Activated B cell treated with CpG ODN at 0.5 μM for 24 hours (primary cell): ENCODE measurements around the gene LRRTM2. TPM values are rescaled to one million over a fixed set of nuclear protein-coding genes. Genes with fewer than 3 reads are reported as not detected.

Source experiments
- ATAC-seq: fragments of 200-7000 bp; cut with Tn5 transposase; one replicate; pipeline ENCODE4 v1.10.0; 2021; ENCODE audit warnings: low read depth, mild to moderate bottlenecking, moderate library complexity
- CTCF ChIA-PET: fragments of 350-600 bp; sonication (Branson Sonifier 250); formaldehyde crosslinking; loops from one replicate; lab custom pipeline; 2021; ENCODE audit warnings: antibody characterized with exemption; lab: Charles Lee
- POLR2A ChIA-PET: fragments of 350-600 bp; sonication (Branson Sonifier 250); formaldehyde crosslinking; loops from one replicate; lab custom pipeline; 2021; ENCODE audit warnings: antibody characterized with exemption; lab: Charles Lee
- DNase-seq: peaks from one replicate; pipeline ENCODE4 v3.0.0; 2022
- H3K27ac Mint-ChIP-seq: one replicate; pipeline ENCODE4 v1.8.0; 2020; ENCODE audit warnings: mixed read lengths
- H3K27me3 Mint-ChIP-seq: one replicate; pipeline ENCODE4 v1.8.0; 2021; ENCODE audit warnings: mixed read lengths
- H3K36me3 Mint-ChIP-seq: one replicate; pipeline ENCODE4 v1.8.0; 2021; ENCODE audit warnings: low read depth, mixed read lengths
- H3K4me1 Mint-ChIP-seq: one replicate; pipeline ENCODE4 v1.8.0; 2021; ENCODE audit warnings: mixed read lengths
- H3K4me3 Mint-ChIP-seq: one replicate; pipeline ENCODE4 v1.8.0; 2020; ENCODE audit warnings: mild to moderate bottlenecking, mixed read lengths
- H3K9me3 Mint-ChIP-seq: one replicate; pipeline ENCODE4 v1.8.0; 2020; ENCODE audit warnings: mixed read lengths
- intact Hi-C: fragments of 100-400 bp; cut with micrococcal nuclease; formaldehyde crosslinking; loops from one replicate; pipeline ENCODE4 v1.15.1; 2024
- total RNA-seq: library from RNA; stranded (reverse); gene quantifications from 2 replicates; pipeline ENCODE4 v1.2.3, GENCODE V29; 2022
- TF ChIP-seq, protein P1 (sequence below): fragments of 200-600 bp; IDR thresholded peaks from one replicate; pipeline ENCODE4 v1.8.0; 2022; ENCODE audit warnings: antibody characterized with exemption, mild to moderate bottlenecking

LRRTM2 gene
- total RNA-seq, 1 donor from 2014 or later, result 0.29 TPM

DNA sequence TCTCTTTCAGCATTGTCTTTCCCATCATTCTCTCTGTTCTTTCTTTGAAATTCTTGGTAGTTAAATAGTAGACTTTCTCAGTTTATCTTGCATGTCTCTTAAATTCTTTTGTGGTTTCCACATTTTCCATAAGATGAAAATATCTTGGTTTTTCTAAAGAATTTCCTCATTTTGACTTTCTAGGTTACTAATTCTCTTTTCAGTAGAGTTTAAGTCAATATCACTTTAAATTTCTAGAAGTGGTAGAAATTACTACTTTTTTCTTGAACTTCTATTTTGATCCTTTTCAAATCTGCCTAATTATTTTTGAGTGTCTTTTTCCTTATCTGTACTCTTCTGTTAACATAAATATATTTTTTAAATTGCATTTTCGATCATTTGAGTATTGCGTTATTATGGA is 23.6 kb upstream of the LRRTM2 start:
- Mint-ChIP-seq H3K27me3 (no peaks in the 10 kb centered on the region), H3K36me3 (peaks cover 34% of the 10 kb centered on the region), H3K9me3 (no peaks in the 10 kb centered on the region), H3K4me1 (peaks cover 13% of the 10 kb centered on the region), H3K27ac (no peak overlapping the region), H3K4me3 (no peak overlapping the region)
- no peak for ATAC-seq
- CTCF ChIA-PET, result no interaction called here
- POLR2A ChIA-PET, result no interaction called here
- intact Hi-C loops, result no loop called here
- TF ChIP-seq, protein P1, sequence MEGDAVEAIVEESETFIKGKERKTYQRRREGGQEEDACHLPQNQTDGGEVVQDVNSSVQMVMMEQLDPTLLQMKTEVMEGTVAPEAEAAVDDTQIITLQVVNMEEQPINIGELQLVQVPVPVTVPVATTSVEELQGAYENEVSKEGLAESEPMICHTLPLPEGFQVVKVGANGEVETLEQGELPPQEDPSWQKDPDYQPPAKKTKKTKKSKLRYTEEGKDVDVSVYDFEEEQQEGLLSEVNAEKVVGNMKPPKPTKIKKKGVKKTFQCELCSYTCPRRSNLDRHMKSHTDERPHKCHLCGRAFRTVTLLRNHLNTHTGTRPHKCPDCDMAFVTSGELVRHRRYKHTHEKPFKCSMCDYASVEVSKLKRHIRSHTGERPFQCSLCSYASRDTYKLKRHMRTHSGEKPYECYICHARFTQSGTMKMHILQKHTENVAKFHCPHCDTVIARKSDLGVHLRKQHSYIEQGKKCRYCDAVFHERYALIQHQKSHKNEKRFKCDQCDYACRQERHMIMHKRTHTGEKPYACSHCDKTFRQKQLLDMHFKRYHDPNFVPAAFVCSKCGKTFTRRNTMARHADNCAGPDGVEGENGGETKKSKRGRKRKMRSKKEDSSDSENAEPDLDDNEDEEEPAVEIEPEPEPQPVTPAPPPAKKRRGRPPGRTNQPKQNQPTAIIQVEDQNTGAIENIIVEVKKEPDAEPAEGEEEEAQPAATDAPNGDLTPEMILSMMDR, result no peak
- DNase-seq, result no peak

DNA sequence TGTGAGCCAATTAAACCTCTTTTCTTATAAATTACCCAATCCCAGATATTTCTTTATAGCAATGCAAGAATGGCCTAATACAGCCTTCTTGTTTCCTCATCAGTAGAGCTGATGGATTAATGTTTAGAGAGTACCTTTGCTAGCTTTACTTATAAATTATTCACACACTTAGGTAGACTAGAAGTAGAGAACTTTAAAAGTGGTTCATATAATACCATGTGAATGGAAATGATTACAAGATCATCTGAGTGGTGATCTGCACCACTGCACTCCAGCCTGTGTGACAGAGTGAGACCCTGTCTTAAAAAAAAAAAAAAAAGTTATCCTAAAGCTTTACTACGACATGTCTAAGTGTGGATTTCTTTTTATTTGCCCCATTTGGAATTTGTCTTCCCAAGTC is 23.2 kb upstream of the LRRTM2 start:
- DNase-seq, result no peak
- intact Hi-C loops, result no loop called here
- Mint-ChIP-seq H3K27ac (no peak overlapping the region), H3K4me3 (no peak overlapping the region), H3K9me3 (no peaks in the 10 kb centered on the region), H3K36me3 (peaks cover 30% of the 10 kb centered on the region), H3K27me3 (no peaks in the 10 kb centered on the region), H3K4me1 (peaks cover 13% of the 10 kb centered on the region)
- TF ChIP-seq, protein P1, result no peak
- POLR2A ChIA-PET, result no interaction called here
- CTCF ChIA-PET, result no interaction called here
- ATAC-seq, result no peak

DNA sequence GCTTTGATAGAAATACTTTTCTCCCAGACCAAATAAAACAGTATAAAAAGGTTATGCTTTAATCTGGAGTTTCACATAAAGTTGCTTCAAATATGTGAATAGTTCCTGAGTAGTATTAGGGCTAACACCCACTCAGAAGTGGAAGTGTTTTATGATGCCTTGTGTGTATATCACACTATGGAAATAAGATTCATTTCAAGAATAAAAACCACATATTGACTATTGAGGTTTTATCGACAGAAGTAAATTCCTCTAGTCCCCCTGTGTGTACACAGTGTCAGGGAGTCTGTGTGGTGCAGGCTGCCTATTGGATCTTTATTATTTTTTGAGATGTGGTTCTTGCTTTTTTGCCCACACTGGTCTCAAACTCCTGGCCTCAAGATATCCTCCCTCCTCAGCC is 20.8 kb upstream of the LRRTM2 start:
- no peak for ATAC-seq
- Mint-ChIP-seq H3K4me1 (peaks cover 11% of the 10 kb centered on the region), H3K36me3 (peaks cover 29% of the 10 kb centered on the region), H3K27me3 (no peaks in the 10 kb centered on the region), H3K27ac (no peak overlapping the region), H3K4me3 (no peak overlapping the region), H3K9me3 (no peaks in the 10 kb centered on the region)
- ChIA-PET CTCF (no interaction called here), POLR2A (no interaction called here)
- TF ChIP-seq, protein P1, result no peak
- intact Hi-C loops, result no loop called here
- DNase-seq, result no peak

DNA sequence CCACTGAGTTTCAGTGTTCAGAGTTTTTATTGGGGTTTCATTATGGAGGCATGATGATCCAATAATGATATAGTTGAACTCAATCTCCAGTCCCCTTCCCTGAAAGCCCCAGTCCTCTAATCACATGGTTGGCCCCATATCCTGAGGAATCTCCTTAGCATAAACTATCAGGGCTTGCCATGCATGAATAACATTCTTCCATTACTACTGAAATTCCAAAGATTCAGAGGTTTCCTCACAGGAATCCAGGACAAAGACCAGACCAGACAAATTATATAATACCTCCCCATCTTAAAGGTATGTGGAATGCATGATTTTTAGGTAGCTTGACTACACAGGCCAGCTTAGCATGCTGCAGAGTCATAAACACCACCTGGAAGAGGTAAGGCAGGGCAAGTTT is 15.5 kb upstream of the LRRTM2 start:
- ATAC-seq (no peak), DNase-seq (no peak)
- ChIA-PET POLR2A (no interaction called here), CTCF (no interaction called here)
- Mint-ChIP-seq H3K4me1 (no peaks in the 10 kb centered on the region), H3K27ac (no peak overlapping the region), H3K36me3 (peaks cover 54% of the 10 kb centered on the region), H3K27me3 (no peaks in the 10 kb centered on the region), H3K4me3 (no peak overlapping the region), H3K9me3 (peaks cover 13% of the 10 kb centered on the region)
- TF ChIP-seq, protein P1, result no peak
- intact Hi-C loops, result no loop called here

DNA sequence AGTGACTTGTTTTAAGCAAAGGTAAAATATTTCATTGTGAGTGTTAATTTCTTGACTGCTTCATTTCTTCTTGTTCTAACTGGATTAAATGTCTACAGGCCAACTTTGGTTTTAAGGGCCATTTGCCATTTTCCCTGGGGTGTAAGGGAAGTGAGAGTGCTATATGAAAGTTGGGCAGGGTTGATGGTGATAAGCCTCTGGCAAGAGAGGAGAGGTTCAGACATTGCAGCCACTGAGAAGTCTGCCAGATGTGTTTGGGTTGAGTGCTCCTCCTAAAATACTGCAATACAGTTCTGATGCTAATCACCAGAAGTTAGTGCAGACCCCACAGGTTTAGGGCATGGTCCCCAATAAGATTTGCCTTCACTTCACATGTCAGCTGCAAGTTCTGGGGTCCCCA is 14.9 kb upstream of the LRRTM2 start:
- Mint-ChIP-seq H3K27me3 (no peaks in the 10 kb centered on the region), H3K4me1 (no peaks in the 10 kb centered on the region), H3K36me3 (peaks cover 54% of the 10 kb centered on the region), H3K9me3 (peaks cover 13% of the 10 kb centered on the region), H3K4me3 (no peak overlapping the region), H3K27ac (no peak overlapping the region)
- DNase-seq (no peak), ATAC-seq (no peak)
- intact Hi-C loops, result no loop called here
- POLR2A ChIA-PET, result no interaction called here
- TF ChIP-seq, protein P1, result no peak
- CTCF ChIA-PET, result no interaction called here
